Stimulated activated CD4-positive, alpha-beta T cell treated with anti-CD3 and anti-CD28 coated beads, Interleukin-4, amount 100 ng/mL, for 48 hours (primary cell): Measurements from ENCODE around the gene ERBB4.
"Not testable (repeated sequence)": the region's sequence is repeated elsewhere in the genome, so short reads cannot be mapped to it uniquely, and the experiment has no call there.

Experiments used
- DNase-seq, 2 donors: peaks; one replicate each; pipeline ENCODE4 v3.0.0-alpha.2; 2020; ENCODE audit warnings: low read depth in 2 of 2

ERBB4 gene

DNA sequence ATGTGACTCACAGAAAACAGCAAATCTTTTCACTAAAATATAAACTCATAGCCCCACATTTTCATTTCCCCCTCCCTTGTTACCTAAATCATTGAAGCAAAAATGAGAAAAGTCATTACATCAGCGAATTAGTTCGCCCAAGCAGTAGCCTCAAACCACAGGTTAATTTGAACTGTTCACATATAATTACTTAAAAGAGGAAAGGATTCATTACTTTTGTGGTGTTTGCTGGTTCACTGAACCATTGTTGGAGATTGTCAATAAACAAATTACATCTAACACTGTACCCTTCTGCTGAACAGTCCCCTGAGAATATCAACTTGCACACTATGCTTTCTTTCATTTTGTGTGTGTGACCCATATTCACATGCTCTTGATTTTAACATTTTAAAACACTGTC is 238.7 kb downstream of the ERBB4 start:
- no peak for DNase-seq

DNA sequence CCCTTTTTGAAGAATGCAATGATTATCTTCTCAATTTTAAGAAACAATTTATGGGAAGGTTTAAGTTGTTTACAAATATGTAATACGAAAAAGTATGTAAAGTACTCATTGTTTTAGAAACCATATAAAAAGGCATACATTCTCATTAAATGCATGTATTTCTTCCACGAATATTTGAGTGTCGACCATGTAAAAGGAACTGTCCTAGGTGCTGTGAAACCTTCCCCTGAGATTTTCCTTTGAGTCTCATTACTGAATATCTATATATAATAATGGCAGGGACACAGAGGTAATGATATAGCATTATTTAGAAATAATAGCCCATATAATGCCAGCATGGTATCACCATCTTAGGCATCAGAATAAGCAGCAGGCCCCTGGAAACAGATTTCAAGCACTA is 239.3 kb downstream of the ERBB4 start:
- no peak for DNase-seq

DNA sequence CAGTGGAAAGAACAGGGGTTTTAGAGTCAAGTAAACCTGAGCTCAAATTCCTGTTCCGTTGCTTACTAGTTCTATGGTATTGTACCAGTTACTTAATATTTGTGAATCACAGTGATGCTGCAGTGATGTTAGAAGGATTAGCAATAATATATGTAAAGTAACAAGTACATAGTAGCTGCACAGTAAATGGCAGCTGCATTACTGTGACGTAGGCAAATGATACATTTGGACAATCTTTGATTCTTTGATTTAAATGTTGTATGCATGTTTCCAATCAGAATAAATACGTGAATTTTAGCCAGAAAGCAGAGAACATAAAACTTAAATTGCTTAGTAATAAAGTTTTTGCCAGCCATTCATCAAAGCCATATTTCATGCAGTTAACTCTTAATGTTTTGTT is 243.0 kb downstream of the ERBB4 start:
- no peak for DNase-seq

DNA sequence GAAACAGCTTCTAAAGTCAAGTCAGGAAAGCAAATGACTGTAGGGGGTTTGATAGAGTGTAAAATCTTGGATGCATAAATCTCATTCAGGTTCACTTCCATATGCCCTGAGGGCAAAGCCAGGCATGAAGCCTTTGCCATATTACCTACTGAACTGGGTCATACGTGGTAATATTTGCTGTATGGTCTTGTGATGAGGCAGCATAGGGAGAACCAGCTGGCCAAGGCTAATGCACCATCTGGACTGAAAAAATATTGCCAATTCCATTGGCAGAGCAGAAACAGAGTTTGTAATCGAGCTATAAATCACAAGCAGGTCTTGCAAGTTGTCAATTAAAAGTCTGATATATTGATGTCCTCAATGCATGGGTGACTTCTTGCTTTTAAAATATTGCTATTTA is 243.8 kb downstream of the ERBB4 start:
- no peak for DNase-seq

DNA sequence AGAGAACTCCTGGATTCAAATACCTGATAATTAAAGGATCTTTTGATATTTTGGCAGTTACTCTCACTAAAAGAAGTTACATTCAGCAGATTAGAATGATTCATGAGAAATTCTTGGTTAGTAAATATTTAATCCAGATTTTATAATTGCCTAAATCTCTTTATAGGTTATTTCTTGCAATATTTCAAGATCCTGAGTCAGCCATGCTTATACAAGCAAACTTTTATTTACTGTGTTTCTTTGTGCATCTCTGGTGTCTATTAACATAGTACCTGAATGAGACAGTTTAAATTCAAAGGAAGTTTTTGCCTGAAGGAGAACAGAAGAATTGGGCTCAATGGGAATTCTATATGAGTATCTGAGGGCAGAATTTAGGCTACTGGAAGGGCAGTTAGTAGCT is 249.3 kb downstream of the ERBB4 start:
- DNase-seq: no peak

DNA sequence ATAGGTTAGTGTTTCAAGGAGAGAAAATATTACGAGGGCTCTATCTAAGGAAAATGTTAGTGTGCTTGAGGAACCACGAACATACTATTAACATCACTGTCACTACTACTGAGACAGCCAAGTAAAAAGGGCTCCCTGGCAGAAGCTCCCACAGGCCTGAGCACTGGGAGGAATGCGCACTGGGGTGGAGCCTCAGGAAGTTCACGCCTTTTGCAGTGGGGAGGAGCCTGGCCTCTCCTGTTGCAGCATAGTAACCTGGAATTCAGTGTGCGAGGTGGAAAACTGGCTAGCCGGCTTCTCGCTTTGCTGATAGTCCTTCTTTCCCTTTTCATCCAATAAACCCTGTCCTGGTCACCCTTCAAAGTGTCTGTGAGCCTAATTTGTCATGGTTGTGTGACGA is 250.3 kb downstream of the ERBB4 start:
- DNase-seq: no peak

DNA sequence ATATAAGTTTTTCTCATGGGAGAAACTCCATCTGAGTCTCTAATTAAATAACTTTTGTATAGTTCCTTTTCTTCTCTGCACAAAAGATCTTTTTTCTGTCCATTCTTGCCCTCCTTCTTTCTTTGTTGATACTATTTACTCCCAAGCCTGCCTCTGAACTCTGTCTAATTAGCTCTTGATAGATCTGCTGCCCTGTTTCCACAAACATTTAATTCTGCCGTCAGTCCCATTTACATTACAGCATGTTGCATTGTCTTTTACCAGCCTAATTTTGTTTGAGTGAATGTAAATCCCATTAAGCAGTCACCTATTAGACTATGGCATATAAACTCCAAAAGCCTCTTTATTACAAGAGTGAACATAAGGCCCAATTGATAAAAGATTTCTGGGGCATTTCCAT is 254.4 kb downstream of the ERBB4 start:
- no peak for DNase-seq

DNA sequence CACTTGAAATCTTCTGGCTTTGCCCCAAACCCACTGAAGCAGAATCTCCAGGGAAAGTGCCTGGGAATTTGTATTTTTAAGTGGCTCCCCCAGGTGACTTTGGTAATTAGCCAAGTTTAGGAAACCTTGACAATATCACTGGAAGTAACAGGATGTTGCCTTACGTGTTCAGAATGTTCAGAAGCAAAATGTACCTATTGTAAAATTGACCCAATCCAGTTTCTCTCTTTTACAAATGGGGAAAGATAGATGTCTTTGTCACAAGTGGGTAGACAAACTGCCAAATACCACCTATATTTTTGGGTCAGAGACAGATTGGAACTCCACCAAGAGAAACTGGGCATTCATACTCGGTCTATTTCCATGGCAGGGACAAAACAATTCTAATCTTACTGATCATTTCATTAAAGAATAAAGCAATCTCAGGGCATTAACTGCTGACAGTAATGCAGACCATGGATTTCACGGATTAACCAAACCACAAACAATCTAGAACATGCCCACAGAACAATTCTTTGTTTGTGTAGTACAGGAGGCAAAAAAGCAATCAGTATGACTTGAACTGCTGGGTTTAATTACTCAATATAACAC is 255.8 kb downstream of the ERBB4 start:
- no peak for DNase-seq

DNA sequence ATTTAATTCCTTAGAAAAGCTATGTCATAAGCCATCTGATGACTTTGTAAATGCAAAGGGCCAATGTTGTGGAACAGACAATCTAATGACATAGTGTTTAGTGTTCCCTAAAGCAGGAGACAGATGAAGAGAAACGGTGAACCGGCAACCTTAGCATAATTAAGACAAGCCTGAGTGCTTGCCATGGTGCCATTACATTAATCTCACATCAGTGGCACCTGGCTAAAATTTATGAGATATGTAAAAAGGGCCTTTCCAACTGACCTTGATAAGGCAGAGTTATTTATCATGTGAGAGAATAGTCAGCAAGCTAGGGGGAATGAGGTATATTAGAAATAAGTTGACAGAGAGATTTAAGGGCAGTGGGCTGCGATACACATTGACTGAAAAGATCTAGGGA is 261.8 kb downstream of the ERBB4 start:
- DNase-seq: no peak

DNA sequence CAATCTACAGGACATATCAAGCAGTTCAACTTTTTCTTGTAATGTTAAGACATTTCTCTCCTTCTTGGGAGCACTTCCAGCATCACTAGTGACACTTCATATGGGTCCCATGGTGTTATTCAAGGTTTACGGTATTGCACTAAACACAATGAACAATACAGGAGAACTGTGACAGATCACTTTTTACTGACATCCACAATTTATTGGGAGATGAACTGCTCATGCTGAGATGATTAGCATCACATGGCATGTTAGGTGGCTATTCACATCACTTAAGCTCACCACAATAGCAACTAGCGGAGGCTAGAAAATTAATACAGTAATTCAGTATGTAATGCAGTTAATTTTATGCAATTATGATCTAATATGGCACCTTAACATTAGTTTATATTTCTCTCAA is 264.4 kb downstream of the ERBB4 start:
- DNase-seq: no peak

DNA sequence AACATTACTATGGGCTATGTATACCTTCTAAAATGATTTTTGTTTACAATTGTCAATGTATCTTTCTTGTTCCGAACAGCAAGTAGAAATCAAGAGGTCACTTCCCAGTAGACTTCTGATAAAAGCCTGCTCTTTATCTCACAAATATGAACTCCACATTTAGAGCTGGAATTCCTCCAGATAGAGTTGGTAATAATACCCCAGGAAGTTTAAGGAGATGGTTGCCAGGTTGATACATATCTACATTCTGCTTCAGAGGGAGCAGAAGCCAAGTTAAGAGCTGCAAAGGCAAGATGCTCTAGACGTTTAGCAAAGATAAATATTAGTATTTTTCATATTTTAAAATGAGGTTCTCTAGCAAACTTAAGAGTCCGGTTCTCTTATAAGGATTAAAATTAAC is 267.0 kb downstream of the ERBB4 start:
- DNase-seq: no peak

DNA sequence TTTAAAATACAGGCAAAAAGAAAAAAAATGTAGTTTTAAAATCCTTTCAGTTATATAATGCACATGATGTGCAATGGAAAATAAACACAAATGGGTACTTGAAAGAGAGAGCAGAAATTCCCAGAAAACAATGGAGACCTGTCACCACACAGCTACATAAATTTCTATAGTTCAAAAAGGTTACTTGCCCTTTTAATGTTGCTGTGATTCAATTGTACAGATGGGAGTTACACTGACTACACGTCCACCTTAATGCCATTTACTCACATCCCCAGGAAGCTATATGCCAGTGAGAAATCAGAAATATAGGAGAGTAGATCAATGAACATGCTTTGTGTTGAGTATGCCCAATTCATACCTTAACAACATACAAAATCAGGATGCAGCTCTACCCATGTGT is 269.6 kb downstream of the ERBB4 start:
- DNase-seq: no peak

DNA sequence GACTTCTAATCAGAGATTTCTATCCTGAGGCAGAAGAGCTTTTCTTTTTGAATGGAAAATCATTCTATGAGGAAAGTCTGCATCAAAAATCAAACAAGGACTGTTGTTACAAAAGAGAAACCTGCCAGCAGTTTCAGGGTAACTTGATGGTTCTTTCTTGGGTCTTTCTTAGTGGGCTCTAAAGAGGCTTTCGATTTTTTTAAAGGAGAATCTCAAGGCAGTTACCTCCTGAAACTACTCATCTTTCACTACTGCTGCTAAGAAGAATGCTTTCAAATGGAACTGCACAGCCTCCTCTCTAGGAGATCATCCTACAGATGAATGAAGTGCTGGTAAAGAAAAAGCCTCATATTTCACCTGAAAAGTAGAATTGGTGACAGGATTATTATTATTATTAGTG is 272.3 kb downstream of the ERBB4 start:
- no peak for DNase-seq

DNA sequence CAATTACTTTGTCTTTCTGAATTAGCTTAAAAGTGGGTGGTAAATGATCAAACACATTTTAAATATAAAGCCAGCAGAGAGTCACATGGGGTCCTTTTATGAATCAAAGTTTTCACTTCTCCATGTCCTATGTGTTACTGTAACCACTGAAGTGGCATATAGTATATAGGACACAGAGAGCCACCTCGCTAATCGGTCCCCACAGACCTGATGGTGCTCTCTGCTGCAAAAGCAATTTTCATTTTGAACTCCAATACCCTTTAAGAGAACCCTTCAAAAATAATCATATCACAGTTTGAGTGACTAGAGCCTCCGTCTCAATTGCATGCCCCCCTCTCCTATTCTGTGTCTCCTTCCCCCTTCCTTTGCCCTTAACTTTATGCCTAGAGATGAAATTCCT is 272.8 kb downstream of the ERBB4 start:
- no peak for DNase-seq

DNA sequence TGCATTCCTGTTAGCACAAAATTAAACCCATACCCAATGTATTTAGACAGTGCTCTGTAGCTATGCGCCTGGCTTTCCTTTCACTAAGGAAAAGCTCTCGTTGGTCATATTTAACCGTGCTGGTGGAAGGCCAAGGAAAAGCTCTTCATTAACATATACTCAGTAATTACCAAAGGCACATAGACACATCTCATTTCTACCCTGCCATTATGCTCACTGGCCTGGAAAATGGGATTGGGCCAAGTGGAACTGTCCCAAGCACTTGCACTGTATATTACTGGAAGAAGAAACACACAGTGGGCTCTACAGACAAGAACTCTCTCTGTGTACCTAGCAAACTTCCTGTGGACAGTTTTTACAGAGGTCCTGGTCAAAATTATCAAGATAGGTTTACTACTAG is 274.4 kb downstream of the ERBB4 start:
- no peak for DNase-seq

DNA sequence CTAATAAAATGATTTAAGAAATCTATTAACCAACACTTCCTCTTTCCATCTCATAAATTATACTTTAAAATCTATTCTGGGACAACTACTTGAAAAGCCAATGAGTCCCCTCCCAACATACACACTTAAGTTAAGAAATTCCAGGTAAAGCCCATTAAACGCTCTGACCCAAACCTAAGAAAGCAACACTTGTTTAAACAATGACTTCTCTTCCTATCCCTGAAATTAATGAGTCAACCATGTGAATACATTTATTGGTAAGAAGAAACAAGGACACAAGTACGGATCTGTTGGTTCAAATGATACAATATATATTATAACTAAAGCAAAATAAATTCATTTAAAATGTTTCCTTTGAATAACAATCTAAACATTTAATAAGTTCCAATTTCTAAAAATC is 279.4 kb downstream of the ERBB4 start:
- no peak for DNase-seq

DNA sequence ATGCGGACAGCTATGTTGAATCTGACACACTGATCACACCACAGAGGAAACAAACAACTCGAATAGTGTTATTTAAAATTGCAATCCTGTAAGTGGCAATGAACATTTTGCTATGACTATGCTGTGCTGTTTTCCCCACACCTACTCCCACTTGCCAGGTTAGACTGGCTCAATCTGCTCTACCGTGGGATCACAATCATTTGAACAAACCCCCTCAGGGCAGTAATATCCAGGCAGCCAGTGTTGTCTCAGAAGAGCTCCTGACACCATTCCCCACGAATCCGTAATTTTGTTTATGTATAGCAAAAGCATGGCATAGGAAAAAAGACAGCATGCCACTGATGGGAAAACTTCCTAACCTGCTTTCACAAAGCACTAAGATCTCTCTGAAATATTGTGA is 284.3 kb downstream of the ERBB4 start:
- DNase-seq: no peak

DNA sequence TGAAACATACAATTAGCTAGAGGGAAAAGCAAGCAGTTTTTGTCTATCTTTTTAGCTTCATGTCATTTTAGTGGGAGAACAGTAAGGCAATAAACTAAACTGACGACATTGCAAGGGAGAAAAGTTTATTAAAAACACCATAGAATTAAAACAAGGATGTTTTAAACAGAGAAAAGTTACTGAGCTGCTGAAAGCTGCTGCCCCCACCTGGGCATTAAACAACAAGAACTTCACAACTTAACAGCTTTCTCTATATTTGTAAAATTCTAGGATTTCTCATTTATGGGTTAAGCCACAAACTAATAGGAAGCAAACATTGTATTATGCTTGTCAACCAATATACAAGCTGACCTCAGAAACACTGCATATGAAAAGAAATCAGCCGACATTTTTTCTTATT is 289.2 kb downstream of the ERBB4 start:
- DNase-seq: no peak

DNA sequence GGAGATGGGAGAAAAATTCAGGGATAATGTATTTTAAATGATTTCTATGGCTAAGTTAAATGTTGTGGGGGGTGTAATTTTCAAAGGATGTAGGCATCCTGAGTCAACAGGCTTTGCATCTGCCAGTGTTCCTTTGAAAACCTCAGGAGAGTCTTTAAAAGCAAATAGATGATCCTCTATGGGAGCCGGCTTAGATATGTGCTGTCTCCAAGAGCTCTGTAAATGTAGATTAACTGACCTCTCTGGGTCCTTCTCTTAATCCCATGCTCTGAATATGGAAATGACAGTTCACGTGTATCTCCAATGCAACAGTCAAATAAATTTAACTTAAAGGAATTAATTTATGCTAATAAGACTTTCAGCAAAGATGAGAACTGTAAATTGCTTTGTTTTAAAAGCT is 292.7 kb downstream of the ERBB4 start:
- DNase-seq: no peak

DNA sequence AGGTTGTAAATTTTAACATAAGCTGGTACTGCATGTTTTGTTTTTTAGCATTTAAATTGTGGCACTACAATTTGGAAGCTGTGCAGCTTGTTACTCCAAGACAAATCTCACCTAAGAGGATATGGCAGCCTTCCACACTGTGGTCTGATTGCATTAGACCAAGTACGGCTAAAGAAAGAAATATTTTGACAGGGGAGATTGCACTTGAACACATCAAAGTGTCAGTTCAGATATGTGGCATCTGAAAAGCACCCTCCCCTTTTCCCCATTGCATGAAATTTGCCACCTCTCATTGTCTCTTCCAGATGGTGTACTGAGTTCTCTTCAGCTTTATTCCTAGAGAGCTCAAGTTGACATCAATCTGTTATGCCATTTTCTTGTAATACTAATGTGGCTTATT is 295.9 kb downstream of the ERBB4 start:
- no peak for DNase-seq

DNA sequence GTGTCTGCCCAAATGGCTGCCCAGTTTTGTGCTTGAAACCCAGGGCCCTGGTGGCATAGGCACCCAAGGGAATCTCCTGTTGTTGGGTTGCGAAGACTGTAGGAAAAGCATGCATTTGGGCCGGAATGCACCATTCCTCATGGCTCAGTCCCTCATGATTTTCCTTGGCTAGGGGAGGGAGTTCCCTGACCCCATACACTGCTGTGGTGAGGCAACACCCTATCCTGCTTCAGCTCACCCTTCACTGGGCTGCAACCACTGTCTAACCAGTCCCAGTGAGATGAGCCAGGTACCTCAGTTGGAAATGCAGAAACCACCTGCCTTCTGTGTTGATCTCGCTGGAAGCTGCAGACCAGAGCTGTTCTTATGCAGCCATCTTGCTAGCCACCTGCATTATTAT is 300.4 kb downstream of the ERBB4 start:
- not testable (repeated sequence) for DNase-seq

DNA sequence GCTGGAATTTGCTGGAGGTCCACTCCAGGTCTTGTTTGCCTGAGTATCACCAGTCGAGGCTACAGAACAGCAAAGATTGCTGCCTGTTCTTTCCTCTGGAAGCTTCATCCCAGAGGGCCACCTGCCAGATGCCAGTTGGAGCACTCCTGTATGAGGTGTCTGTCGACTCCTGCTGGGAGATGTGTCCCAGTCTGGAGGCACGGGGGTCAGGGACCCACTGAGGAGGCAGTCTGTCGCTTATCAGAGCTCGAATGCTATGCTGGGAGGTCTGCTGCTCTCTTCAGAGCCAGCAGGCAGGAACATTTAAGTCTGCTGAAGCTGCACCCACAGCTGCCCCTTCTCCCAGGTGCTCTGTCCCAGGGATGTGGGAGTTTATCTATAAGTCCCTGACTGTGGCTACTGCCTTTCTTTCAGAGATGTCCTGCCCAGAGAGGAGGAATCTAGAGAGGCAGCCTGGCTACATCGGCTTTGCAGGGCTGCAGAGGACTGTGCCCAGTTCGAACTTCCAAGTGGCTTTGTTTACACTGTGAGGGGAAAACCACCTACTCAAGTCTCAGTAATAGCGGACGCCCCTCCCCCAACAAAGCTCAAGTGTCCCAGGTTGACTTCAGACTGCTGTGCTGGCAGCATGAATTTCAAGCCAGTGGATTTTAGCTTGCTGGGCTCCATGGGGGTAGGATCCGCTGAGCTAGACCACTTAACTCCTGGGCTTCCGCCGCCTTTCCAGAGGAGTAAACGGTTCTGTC is 301.1 kb downstream of the ERBB4 start:
- no peak for DNase-seq

DNA sequence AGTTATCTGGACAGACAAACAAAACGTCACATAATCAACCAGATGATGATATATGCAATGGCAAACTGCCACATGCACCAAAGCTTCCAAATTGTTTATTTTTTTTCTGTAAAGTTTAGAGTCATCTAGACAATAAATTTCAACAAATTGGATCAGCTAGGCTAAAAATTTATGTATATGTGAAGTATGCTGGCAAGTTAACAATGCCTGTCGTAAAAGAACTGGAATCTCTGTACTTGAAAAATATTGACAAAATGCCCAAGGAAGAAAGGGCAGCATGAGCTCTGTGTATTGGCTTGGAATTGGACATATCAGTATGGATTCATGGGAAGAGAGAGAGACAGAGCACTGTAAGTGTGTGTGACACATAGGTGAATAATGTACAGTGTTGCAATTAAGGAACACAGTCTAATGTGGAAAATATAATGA is 309.8 kb downstream of the ERBB4 start:
- DNase-seq: no peak

DNA sequence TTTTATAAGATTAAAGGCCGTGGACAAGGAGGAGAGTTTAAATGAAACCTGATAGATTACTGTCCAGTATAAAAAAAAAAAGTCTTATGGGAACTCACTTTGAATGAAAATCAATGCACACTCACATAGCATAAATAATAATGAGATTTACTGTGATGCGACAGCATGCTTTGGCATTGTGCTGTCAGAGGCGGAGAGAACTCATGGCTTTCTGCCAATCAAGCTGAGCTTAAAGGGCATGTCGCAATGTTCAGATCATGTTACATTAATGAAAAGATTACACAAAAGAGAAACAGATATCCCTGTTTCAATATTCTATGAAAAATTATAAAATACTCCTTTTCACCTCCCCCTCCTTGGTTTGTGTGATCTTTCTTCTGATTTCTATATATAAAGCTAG is 310.8 kb downstream of the ERBB4 start:
- DNase-seq: no peak
